ENCODE measurements around the gene P2RY2. TPM values are rescaled to one million over a fixed set of nuclear protein-coding genes. Genes with fewer than 3 reads are reported as not detected.

P2RY2 gene
- total RNA-seq, 1 donor from 2014 or later: 0.45 TPM

DNA sequence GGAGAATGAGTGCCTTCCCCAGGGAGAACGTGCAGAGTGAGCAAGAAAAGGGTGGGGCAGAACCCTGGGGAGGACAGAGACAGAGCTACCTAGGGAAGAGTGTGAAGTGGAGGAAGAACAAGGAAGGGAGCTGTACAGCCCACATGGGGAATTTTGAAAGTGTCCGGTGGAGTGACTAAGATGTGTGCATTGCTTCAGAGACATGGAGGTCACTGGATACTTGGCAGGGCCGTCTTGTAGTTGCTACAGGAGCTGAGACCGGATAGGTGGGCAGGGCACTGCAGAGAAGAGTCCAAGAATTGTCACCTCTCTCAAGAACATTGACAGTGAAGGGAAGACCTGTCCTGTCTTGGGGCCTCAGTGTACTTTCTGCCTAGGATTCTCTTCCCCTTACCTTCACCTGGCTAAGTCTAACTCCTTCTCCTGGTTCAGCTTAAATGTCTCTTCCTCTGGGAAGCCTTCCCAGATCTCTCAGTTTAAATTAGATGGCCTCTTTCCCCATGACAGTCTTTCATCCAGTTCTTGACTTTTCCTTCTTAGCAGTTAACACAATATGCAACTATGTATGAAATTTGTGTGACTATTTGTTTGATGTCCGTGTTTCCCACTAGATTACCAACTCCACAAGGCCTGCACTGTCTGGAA, 44.9 kb downstream of the P2RY2 start:
- Mint-ChIP-seq H3K27ac (no peak overlapping the region), H3K4me1 (peaks cover 29% of the 10 kb centered on the region), H3K27me3 (ENCODE audit: insufficient read depth, low read depth) (peaks cover 18% of the 10 kb centered on the region), H3K9me3 (no peaks in the 10 kb centered on the region), H3K36me3 (no peaks in the 10 kb centered on the region), H3K4me3 (no peak overlapping the region)
- Histone ChIP-seq H3K27me3 (peaks cover 43% of the 10 kb centered on the region), H3K79me2 (ENCODE audit: low read depth) (no peaks in the 10 kb centered on the region), H3K9ac (no peak overlapping the region), H4K20me1 (ENCODE audit: low read depth) (no peaks in the 10 kb centered on the region), H2AFZ (replicated peaks) (no peak overlapping the region), H3K4me2 (no peak overlapping the region), H3F3A (ENCODE audit: low read depth) (no peaks in the 10 kb centered on the region), H3K4me1 (peaks cover 8% of the 10 kb centered on the region), H3K27ac (no peak overlapping the region), H3K9me3 (ENCODE audit: low read depth) (no peaks in the 10 kb centered on the region), H3K36me3 (no peaks in the 10 kb centered on the region), H3K4me3 (no peak overlapping the region)
- TF ChIP-seq EZH2 (IDR thresholded peaks at IDR 0.05) (no peak), EZH2phosphoT487 (IDR thresholded peaks at IDR 0.05) (no peak)
- TF ChIP-seq, protein P1, sequence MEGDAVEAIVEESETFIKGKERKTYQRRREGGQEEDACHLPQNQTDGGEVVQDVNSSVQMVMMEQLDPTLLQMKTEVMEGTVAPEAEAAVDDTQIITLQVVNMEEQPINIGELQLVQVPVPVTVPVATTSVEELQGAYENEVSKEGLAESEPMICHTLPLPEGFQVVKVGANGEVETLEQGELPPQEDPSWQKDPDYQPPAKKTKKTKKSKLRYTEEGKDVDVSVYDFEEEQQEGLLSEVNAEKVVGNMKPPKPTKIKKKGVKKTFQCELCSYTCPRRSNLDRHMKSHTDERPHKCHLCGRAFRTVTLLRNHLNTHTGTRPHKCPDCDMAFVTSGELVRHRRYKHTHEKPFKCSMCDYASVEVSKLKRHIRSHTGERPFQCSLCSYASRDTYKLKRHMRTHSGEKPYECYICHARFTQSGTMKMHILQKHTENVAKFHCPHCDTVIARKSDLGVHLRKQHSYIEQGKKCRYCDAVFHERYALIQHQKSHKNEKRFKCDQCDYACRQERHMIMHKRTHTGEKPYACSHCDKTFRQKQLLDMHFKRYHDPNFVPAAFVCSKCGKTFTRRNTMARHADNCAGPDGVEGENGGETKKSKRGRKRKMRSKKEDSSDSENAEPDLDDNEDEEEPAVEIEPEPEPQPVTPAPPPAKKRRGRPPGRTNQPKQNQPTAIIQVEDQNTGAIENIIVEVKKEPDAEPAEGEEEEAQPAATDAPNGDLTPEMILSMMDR (IDR thresholded peaks at IDR 0.05): no peak
- no peak for DNase-seq (ENCODE audit: low spot score)

DNA sequence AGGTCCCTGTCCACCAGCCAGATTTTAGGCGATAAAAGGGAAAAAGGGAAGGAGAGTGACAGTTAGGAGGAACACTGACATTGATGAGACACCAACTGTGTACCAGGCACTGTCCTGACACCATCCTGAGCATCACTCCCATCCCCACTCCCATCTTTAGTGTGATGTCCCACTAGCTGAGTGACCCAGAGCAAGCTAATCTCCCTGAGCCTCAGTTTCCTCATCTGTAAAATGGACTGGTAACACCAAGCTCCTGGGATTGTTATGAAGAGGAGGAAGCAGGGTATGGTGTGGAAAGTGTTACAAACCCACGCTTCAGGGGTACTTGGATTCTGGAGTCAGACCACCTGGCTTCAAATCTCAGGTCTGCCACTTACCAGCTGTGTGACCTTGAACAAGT, 45.6 kb downstream of the P2RY2 start:
- Mint-ChIP-seq H3K27me3 (ENCODE audit: insufficient read depth, low read depth) (peaks cover 18% of the 10 kb centered on the region), H3K27ac (no peak overlapping the region), H3K4me3 (no peak overlapping the region), H3K36me3 (no peaks in the 10 kb centered on the region), H3K4me1 (peaks cover 25% of the 10 kb centered on the region), H3K9me3 (no peaks in the 10 kb centered on the region)
- Histone ChIP-seq H3K4me2 (no peak overlapping the region), H3K79me2 (ENCODE audit: low read depth) (no peaks in the 10 kb centered on the region), H3K9me3 (ENCODE audit: low read depth) (no peaks in the 10 kb centered on the region), H3K36me3 (no peaks in the 10 kb centered on the region), H3K4me1 (peaks cover 3% of the 10 kb centered on the region), H2AFZ (replicated peaks) (no peak overlapping the region), H3K27me3 (peaks cover 43% of the 10 kb centered on the region), H3F3A (ENCODE audit: low read depth) (no peaks in the 10 kb centered on the region), H3K4me3 (no peak overlapping the region), H4K20me1 (ENCODE audit: low read depth) (no peaks in the 10 kb centered on the region), H3K9ac (no peak overlapping the region), H3K27ac (no peak overlapping the region)
- TF ChIP-seq EZH2phosphoT487 (IDR thresholded peaks at IDR 0.05) (no peak), EZH2 (IDR thresholded peaks at IDR 0.05) (no peak)
- TF ChIP-seq, protein P1 (IDR thresholded peaks at IDR 0.05): no peak
- DNase-seq (ENCODE audit: low spot score): no peak

- Mint-ChIP-seq H3K36me3 (no peaks in the 10 kb centered on the region), H3K9me3 (no peaks in the 10 kb centered on the region), H3K27me3 (ENCODE audit: insufficient read depth, low read depth) (peaks cover 16% of the 10 kb centered on the region), H3K4me1 (peaks cover 21% of the 10 kb centered on the region), H3K27ac (no peak overlapping the region), H3K4me3 (no peak overlapping the region)
- Histone ChIP-seq H4K20me1 (ENCODE audit: low read depth) (no peaks in the 10 kb centered on the region), H3F3A (ENCODE audit: low read depth) (no peaks in the 10 kb centered on the region), H3K27ac (no peak overlapping the region), H3K4me3 (no peak overlapping the region), H3K4me1 (peaks cover 3% of the 10 kb centered on the region), H3K27me3 (peaks cover 43% of the 10 kb centered on the region), H3K9ac (no peak overlapping the region), H3K79me2 (ENCODE audit: low read depth) (no peaks in the 10 kb centered on the region), H3K36me3 (no peaks in the 10 kb centered on the region), H2AFZ (replicated peaks) (no peak overlapping the region), H3K9me3 (ENCODE audit: low read depth) (no peaks in the 10 kb centered on the region), H3K4me2 (no peak overlapping the region)
- no peak for TF ChIP-seq EZH2phosphoT487 (IDR thresholded peaks at IDR 0.05)
- no peak for TF ChIP-seq EZH2 (IDR thresholded peaks at IDR 0.05)
- TF ChIP-seq, protein P1 (IDR thresholded peaks at IDR 0.05): no peak
- DNase-seq (ENCODE audit: low spot score): no peak
Observed at GRCh38 chr11:73265278-73265810, 47.3 kb downstream of the P2RY2 start.

Data from neural progenitor cell (in vitro differentiated cells).